Trophoblast cell (in vitro differentiated cells and primary cell): ENCODE results near the gene BBS5.
"Not testable (repeated sequence)": the region's sequence is repeated elsewhere in the genome, so short reads cannot be mapped to it uniquely, and the experiment has no call there.

Experiments used
- DNase-seq, 2 donors: peaks; one replicate each; pipeline ENCODE4 v3.0.0-alpha.2; 2016
- H2AFZ ChIP-seq: 2 replicates; pipeline ENCODE4 v1.6.1; 2013; ENCODE audit warnings: low read length, moderate library complexity, mild to moderate bottlenecking; ENCODE audit not compliant: insufficient read depth, poor library complexity
- H2AK5ac ChIP-seq: 2 replicates; pipeline ENCODE4 v1.6.1; 2013; ENCODE audit warnings: mild to moderate bottlenecking, low read length
- H2BK120ac ChIP-seq: 2 replicates; pipeline ENCODE4 v1.6.1; 2013; ENCODE audit warnings: low read length, mild to moderate bottlenecking, moderate library complexity; ENCODE audit not compliant: insufficient read depth, poor library complexity
- H2BK12ac ChIP-seq: 2 replicates; pipeline ENCODE4 v1.6.1; 2013; ENCODE audit warnings: mild to moderate bottlenecking, low read length, moderate library complexity
- H2BK5ac ChIP-seq: 2 replicates; pipeline ENCODE4 v1.6.1; 2013; ENCODE audit warnings: low read length, low read depth, moderate library complexity, mild to moderate bottlenecking; ENCODE audit not compliant: poor library complexity
- H3K14ac ChIP-seq: 2 replicates; pipeline ENCODE4 v1.6.1; 2013; ENCODE audit warnings: mild to moderate bottlenecking, low read length
- H3K18ac ChIP-seq: 2 replicates; pipeline ENCODE4 v1.6.1; 2013; ENCODE audit warnings: mild to moderate bottlenecking, low read length
- H3K23ac ChIP-seq: 2 replicates; pipeline ENCODE4 v1.6.1; 2013; ENCODE audit warnings: low read length
- H3K27ac ChIP-seq: 2 replicates; pipeline ENCODE4 v1.5.1; 2013; ENCODE audit warnings: low read depth, mild to moderate bottlenecking, inconsistent platforms, low read length, moderate library complexity
- H3K27me3 ChIP-seq: 2 replicates; pipeline ENCODE4 v1.6.1; 2013; ENCODE audit warnings: inconsistent platforms, mild to moderate bottlenecking, low read length, moderate library complexity; ENCODE audit not compliant: insufficient read depth
- H3K36me3 ChIP-seq, 2 experiments: 1 replicate in 1 of 2; 2 replicates in 1 of 2; pipeline ENCODE4 v1.6.1; 2013; ENCODE audit warnings: low read length in 2 of 2, mild to moderate bottlenecking in 2 of 2, moderate library complexity in 1 of 2; ENCODE audit not compliant: insufficient read depth in 2 of 2, control insufficient read depth in 1 of 2
- H3K4ac ChIP-seq: 2 replicates; pipeline ENCODE4 v1.6.1; 2013; ENCODE audit warnings: low read depth, mild to moderate bottlenecking, low read length, moderate library complexity
- H3K4me1 ChIP-seq, 2 experiments: 1 replicate in 1 of 2; 2 replicates in 1 of 2; pipeline ENCODE4 v1.6.1; 2013; ENCODE audit warnings: low read length in 2 of 2, mild to moderate bottlenecking in 2 of 2, moderate library complexity in 1 of 2; ENCODE audit not compliant: insufficient read depth in 2 of 2, control insufficient read depth in 1 of 2
- H3K4me2 ChIP-seq: 2 replicates; pipeline ENCODE4 v1.6.1; 2013; ENCODE audit warnings: inconsistent platforms, mild to moderate bottlenecking, low read length, moderate library complexity
- H3K4me3 ChIP-seq: 2 replicates; pipeline ENCODE4 v1.5.1; 2013; ENCODE audit warnings: mild to moderate bottlenecking, low read depth, low read length, inconsistent platforms
- H3K79me1 ChIP-seq: one replicate; pipeline ENCODE4 v1.6.1; 2013; ENCODE audit warnings: low read length
- H3K79me2 ChIP-seq: 2 replicates; pipeline ENCODE4 v1.6.1; 2013; ENCODE audit warnings: low read length, mild to moderate bottlenecking; ENCODE audit not compliant: control insufficient read depth, insufficient read depth, poor library complexity
- H3K9ac ChIP-seq: 2 replicates; pipeline ENCODE4 v1.6.1; 2013; ENCODE audit warnings: mild to moderate bottlenecking, low read length
- H3K9me3 ChIP-seq: 2 replicates; pipeline ENCODE4 v1.6.1; 2013; ENCODE audit warnings: low read depth, mild to moderate bottlenecking, control low read depth, inconsistent platforms, low read length; ENCODE audit not compliant: insufficient read depth
- H4K12ac ChIP-seq: 2 replicates; pipeline ENCODE4 v1.6.1; 2013; ENCODE audit warnings: low read depth, mild to moderate bottlenecking, low read length, moderate library complexity
- H4K8ac ChIP-seq: 2 replicates; pipeline ENCODE4 v1.6.1; 2013; ENCODE audit warnings: low read depth, mild to moderate bottlenecking, low read length, moderate library complexity
- H4K91ac ChIP-seq: one replicate; pipeline ENCODE4 v1.6.1; 2013; ENCODE audit warnings: low read depth, mild to moderate bottlenecking, low read length, moderate library complexity
- WGBS: extraction: QIAGEN DNeasy Blood & Tissue Kit; methylation state at CpG from one replicate; pipeline ENCODE4 v1.1.7; 2013; ENCODE audit warnings: missing lambda C conversion rate; ENCODE audit not compliant: insufficient read length, insufficient coverage; ENCODE audit errors: extremely low coverage; 5-methylcytosine and 5-hydroxymethylcytosine counted together

BBS5 gene

DNA sequence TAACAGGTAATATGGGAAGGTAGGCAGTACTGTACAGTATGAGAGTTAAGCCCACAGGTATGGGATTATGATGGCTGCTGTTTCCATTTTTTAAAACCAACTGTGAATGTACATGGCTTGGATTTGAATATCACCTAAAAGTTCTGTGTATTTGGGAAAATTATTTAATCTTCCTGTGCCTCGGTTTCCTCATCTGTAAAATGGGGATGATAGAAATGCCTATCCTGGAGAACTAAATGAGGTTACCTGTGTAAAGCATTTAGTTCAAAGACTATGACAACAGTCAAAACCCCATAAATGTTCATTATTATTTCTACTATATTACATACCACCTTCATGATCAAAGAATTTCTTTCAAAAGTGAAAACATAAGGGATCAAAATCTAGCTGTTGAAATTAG, 33.8 kb downstream of the BBS5 start:
- H3K4me2 ChIP-seq = no peak overlapping the region
- H2AFZ ChIP-seq = no peak overlapping the region
- no peaks in the 10 kb centered on the region for H3K27me3 ChIP-seq
- H3K23ac ChIP-seq = no peak overlapping the region
- no peak overlapping the region for H3K27ac ChIP-seq
- H2AK5ac ChIP-seq = no peak overlapping the region
- H3K18ac ChIP-seq = no peak overlapping the region
- no peak overlapping the region for H3K14ac ChIP-seq
- no peak overlapping the region for H2BK12ac ChIP-seq
- DNase-seq = no peak
- H3K9ac ChIP-seq = no peak overlapping the region
- no peak overlapping the region for H4K8ac ChIP-seq
- H2BK5ac ChIP-seq = no peak overlapping the region
- no peaks in the 10 kb centered on the region for H3K79me2 ChIP-seq
- H3K4ac ChIP-seq = no peak overlapping the region
- H4K91ac ChIP-seq = no peak overlapping the region
- no peak overlapping the region for H3K4me3 ChIP-seq
- H3K79me1 ChIP-seq = no peaks in the 10 kb centered on the region
- H3K9me3 ChIP-seq = no peaks in the 10 kb centered on the region
- no peaks in the 10 kb centered on the region for H3K36me3 ChIP-seq
- no CpG with 5 or more reads among the region's 1 CpG for WGBS
- H4K12ac ChIP-seq = no peak overlapping the region
- H2BK120ac ChIP-seq = no peak overlapping the region
- no peaks in the 10 kb centered on the region for H3K4me1 ChIP-seq

DNA sequence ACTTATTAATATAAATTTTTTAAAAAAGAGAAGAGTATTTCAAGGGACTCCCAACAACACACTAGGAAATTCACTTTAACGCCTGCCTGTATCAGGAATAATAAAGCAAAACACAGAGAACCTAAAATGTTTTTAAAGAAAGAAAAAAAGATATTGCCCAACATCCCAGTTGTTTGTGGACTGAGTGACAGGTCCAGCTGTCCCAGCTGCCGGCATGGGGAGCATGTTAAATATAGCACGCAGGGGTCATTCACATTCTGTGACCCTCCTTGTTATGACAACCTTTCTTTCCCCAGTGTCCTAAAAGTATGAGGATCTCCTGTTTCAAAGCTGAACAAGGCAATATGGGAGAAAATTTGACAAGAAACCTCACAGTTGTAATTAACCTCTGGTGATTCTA, 34.6 kb downstream of the BBS5 start:
- no peak overlapping the region for H3K18ac ChIP-seq
- whole genome bisulfite sequencing = no CpG with 5 or more reads among the region's 3 CpGs

DNA sequence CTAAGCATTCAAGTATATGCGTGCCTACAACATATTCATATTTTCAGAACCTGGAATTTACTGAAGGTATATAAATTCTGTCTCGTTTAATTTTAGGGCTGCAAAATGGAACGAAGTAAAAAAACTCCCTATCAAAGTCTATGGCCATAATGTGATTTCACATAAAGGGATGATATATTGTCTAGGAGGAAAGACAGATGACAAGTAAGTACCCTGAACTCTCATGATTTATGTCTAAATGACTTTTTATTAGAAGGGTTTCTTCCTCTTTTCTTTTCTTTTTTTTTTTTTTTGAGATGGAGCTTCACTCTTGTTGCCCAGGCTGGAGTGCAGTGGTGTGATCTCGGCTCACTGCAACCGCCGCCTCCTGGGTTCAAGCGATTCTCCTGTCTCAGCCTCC, 35.5 kb downstream of the BBS5 start:
- not testable (repeated sequence) for H3K27ac ChIP-seq, H2AK5ac ChIP-seq, H3K36me3 ChIP-seq, H2AFZ ChIP-seq, H2BK120ac ChIP-seq, H3K9me3 ChIP-seq, H3K9ac ChIP-seq, H3K4ac ChIP-seq, H4K12ac ChIP-seq, H3K79me1 ChIP-seq, H3K4me3 ChIP-seq, H3K23ac ChIP-seq, H3K14ac ChIP-seq, H3K4me2 ChIP-seq, DNase-seq, H4K91ac ChIP-seq, H4K8ac ChIP-seq, H3K4me1 ChIP-seq, H3K79me2 ChIP-seq, H2BK5ac ChIP-seq, H3K18ac ChIP-seq, H3K27me3 ChIP-seq, H2BK12ac ChIP-seq
- WGBS = no CpG with 5 or more reads among the region's 7 CpGs

More for the DNA sequence above, 34.6 kb downstream of the BBS5 start:
- H3K36me3 ChIP-seq = no peaks in the 10 kb centered on the region
- no peaks in the 10 kb centered on the region for H3K4me1 ChIP-seq
- no peak overlapping the region for H2BK12ac ChIP-seq
- no peak overlapping the region for H3K23ac ChIP-seq
- no peak overlapping the region for H2AK5ac ChIP-seq
- H4K12ac ChIP-seq = no peak overlapping the region
- H4K91ac ChIP-seq = no peak overlapping the region
- H3K4me3 ChIP-seq = no peak overlapping the region
- H3K14ac ChIP-seq = no peak overlapping the region
- no peak overlapping the region for H2AFZ ChIP-seq
- H3K79me2 ChIP-seq = no peaks in the 10 kb centered on the region
- no peak overlapping the region for H2BK5ac ChIP-seq
- H3K27me3 ChIP-seq = no peaks in the 10 kb centered on the region
- no peak overlapping the region for H4K8ac ChIP-seq
- H3K79me1 ChIP-seq = no peaks in the 10 kb centered on the region
- H3K4me2 ChIP-seq = no peak overlapping the region
- H2BK120ac ChIP-seq = no peak overlapping the region
- no peak overlapping the region for H3K27ac ChIP-seq
- H3K9me3 ChIP-seq = no peaks in the 10 kb centered on the region
- DNase-seq = no peak
- H3K9ac ChIP-seq = no peak overlapping the region
- no peak overlapping the region for H3K4ac ChIP-seq

DNA sequence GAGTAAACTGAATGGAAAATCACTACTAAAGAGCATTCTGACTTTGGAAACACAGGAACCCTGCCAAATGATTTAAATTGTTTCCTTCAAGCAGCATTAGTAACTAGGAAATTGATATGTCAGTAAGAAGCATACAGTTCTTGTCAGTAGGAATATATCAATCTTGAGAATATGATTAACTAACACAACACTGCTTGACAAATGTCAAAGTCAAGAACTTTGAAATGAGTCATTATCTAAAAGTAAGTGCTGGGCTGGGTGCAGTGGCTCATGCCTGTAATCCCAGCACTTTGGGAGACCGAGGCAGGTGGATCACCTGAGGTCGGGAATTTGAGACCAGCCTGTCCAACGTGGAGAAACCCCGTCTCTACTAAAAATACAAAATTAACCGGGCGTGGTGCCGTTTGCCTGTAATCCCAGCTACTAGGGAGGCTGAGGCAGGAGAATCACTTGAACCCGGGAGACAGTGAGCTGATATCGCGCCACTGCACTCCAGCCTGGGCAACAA, 37.2 kb downstream of the BBS5 start:
- no CpG with 5 or more reads among the region's 10 CpGs for WGBS

More for the DNA sequence above, 37.2 kb downstream of the BBS5 start:
- not testable (repeated sequence) for H3K14ac ChIP-seq, H3K79me1 ChIP-seq, H3K18ac ChIP-seq, H2BK120ac ChIP-seq, H4K91ac ChIP-seq, H2BK5ac ChIP-seq, H3K4ac ChIP-seq, H3K4me2 ChIP-seq, H2AFZ ChIP-seq, DNase-seq, H2AK5ac ChIP-seq, H3K27ac ChIP-seq, H4K8ac ChIP-seq, H3K9ac ChIP-seq, H3K27me3 ChIP-seq, H3K9me3 ChIP-seq, H3K79me2 ChIP-seq, H3K36me3 ChIP-seq, H3K4me1 ChIP-seq, H4K12ac ChIP-seq, H3K23ac ChIP-seq, H2BK12ac ChIP-seq, H3K4me3 ChIP-seq
